ENCODE data around the gene PRG3. TPM values are rescaled to one million over a fixed set of nuclear protein-coding genes. Genes with fewer than 3 reads are reported as not detected.

The PRG3 gene
- total RNA-seq, 1 donor from 2014 or later: not detected

GRCh38 chr11:57426439-57426928 is 45.5 kb upstream of the PRG3 start:
- Mint-ChIP-seq H3K27me3 (peaks cover 29% of the 10 kb centered on the region), H3K4me1 (ENCODE audit: low read depth) (peaks cover 8% of the 10 kb centered on the region), H3K27ac (no peak overlapping the region), H3K36me3 (ENCODE audit: insufficient read depth) (peaks cover 3% of the 10 kb centered on the region), H3K4me3 (ENCODE audit: low read depth) (peak overlapping the region; percentile 73), H3K9me3 (ENCODE audit: low read depth) (no peaks in the 10 kb centered on the region)
- DNase-seq (ENCODE audit: low spot score, unreplicated experiment): no peak
- TF ChIP-seq, protein P1, sequence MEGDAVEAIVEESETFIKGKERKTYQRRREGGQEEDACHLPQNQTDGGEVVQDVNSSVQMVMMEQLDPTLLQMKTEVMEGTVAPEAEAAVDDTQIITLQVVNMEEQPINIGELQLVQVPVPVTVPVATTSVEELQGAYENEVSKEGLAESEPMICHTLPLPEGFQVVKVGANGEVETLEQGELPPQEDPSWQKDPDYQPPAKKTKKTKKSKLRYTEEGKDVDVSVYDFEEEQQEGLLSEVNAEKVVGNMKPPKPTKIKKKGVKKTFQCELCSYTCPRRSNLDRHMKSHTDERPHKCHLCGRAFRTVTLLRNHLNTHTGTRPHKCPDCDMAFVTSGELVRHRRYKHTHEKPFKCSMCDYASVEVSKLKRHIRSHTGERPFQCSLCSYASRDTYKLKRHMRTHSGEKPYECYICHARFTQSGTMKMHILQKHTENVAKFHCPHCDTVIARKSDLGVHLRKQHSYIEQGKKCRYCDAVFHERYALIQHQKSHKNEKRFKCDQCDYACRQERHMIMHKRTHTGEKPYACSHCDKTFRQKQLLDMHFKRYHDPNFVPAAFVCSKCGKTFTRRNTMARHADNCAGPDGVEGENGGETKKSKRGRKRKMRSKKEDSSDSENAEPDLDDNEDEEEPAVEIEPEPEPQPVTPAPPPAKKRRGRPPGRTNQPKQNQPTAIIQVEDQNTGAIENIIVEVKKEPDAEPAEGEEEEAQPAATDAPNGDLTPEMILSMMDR (IDR thresholded peaks at IDR 0.05; ENCODE audit: unreplicated experiment): no peak

GRCh38 chr11:57425565-57426438 is 44.9 kb upstream of the PRG3 start:
- Mint-ChIP-seq H3K4me1 (ENCODE audit: low read depth) (peaks cover 8% of the 10 kb centered on the region), H3K4me3 (ENCODE audit: low read depth) (peak overlapping the region; percentile 73), H3K9me3 (ENCODE audit: low read depth) (no peaks in the 10 kb centered on the region), H3K27me3 (peaks cover 29% of the 10 kb centered on the region), H3K27ac (no peak overlapping the region), H3K36me3 (ENCODE audit: insufficient read depth) (peaks cover 3% of the 10 kb centered on the region)
- DNase-seq (ENCODE audit: low spot score, unreplicated experiment): no peak
- TF ChIP-seq, protein P1 (IDR thresholded peaks at IDR 0.05; ENCODE audit: unreplicated experiment): no peak

DNA sequence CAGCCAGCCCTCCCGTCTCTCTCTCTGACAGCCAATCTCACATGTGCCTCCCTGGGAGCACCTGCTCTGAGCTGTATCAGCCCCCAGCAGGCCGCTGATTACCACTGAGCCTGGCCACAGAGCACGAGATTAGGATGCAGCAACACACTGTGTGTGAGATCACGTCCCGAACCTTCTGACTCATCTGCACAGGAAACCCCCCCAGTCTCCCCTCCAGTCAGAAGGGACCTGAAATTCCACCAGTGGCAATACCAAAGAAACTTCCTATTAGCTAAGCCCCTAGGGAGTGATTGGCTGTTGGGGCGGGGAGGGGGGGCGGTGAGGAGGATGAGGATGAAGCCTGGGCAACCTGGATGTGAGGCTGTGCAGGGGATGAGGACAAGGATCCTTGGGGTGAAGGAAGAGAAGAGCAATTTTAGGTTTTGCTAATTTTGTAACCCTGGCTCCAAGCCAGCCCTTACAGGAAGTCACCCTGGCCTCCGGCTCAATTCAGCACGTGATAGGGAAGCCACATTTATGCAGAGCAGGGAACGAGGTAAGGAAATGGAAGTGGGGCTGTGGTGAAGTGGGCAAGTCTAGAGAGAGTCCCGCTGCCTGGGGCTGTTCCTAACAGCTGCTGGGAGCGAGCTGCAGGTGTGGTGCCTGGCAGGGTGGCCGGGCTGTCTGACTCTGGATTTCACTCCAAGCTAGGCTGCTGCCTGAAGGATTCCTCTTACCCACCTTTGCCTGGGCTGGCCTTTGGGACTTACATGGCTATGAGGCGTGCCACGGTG is 44.0 kb upstream of the PRG3 start:
- peaks cover 8% of the 10 kb centered on the region for H3K4me1 Mint-ChIP-seq (ENCODE audit: low read depth)
- H3K36me3 Mint-ChIP-seq (ENCODE audit: insufficient read depth): peaks cover 3% of the 10 kb centered on the region
- H3K27me3 Mint-ChIP-seq: peaks cover 25% of the 10 kb centered on the region
- DNase-seq (ENCODE audit: low spot score, unreplicated experiment): no peak
- TF ChIP-seq, protein P1 (IDR thresholded peaks at IDR 0.05; ENCODE audit: unreplicated experiment): no peak
- H3K27ac Mint-ChIP-seq: no peak overlapping the region
- H3K9me3 Mint-ChIP-seq (ENCODE audit: low read depth): no peaks in the 10 kb centered on the region
- no peak overlapping the region for H3K4me3 Mint-ChIP-seq (ENCODE audit: low read depth)

- no peak for DNase-seq (ENCODE audit: low spot score, unreplicated experiment)
- peaks cover 17% of the 10 kb centered on the region for H3K27me3 Mint-ChIP-seq
- TF ChIP-seq, protein P1 (IDR thresholded peaks at IDR 0.05; ENCODE audit: unreplicated experiment): no peak
- H3K27ac Mint-ChIP-seq: no peak overlapping the region
- H3K9me3 Mint-ChIP-seq (ENCODE audit: low read depth): no peaks in the 10 kb centered on the region
- H3K36me3 Mint-ChIP-seq (ENCODE audit: insufficient read depth): peaks cover 3% of the 10 kb centered on the region
- H3K4me1 Mint-ChIP-seq (ENCODE audit: low read depth): peaks cover 8% of the 10 kb centered on the region
- H3K4me3 Mint-ChIP-seq (ENCODE audit: low read depth): no peak overlapping the region
Measured at GRCh38 chr11:57424137-57424791, 43.3 kb upstream of the PRG3 start.

GRCh38 chr11:57422669-57423068 is 41.7 kb upstream of the PRG3 start:
- peaks cover 8% of the 10 kb centered on the region for H3K4me1 Mint-ChIP-seq (ENCODE audit: low read depth)
- no peaks in the 10 kb centered on the region for H3K9me3 Mint-ChIP-seq (ENCODE audit: low read depth)
- no peak overlapping the region for H3K4me3 Mint-ChIP-seq (ENCODE audit: low read depth)
- H3K27ac Mint-ChIP-seq: no peak overlapping the region
- TF ChIP-seq, protein P1 (IDR thresholded peaks at IDR 0.05; ENCODE audit: unreplicated experiment): no peak
- DNase-seq (ENCODE audit: low spot score, unreplicated experiment): no peak
- H3K36me3 Mint-ChIP-seq (ENCODE audit: insufficient read depth): peaks cover 7% of the 10 kb centered on the region
- peaks cover 4% of the 10 kb centered on the region for H3K27me3 Mint-ChIP-seq
